ENCODE results near the gene NDUFB11.

Gene NDUFB11

GRCh38 chrX:47168495-47169073 lies 24.1 kb upstream of the NDUFB11 start:
- no peak overlapping the region for H3K9ac ChIP-seq
- H3K4me1 ChIP-seq = no peaks in the 10 kb centered on the region
- no peak overlapping the region for H3K4me2 ChIP-seq
- H3K36me3 ChIP-seq = peaks cover 65% of the 10 kb centered on the region
- H4K20me1 ChIP-seq = peaks cover 83% of the 10 kb centered on the region
- no peak overlapping the region for H3K27ac ChIP-seq
- TF ChIP-seq Cebpa-rat (IDR thresholded peaks at IDR 0.05) = no peak
- peaks cover 10% of the 10 kb centered on the region for H3K9me3 ChIP-seq
- no peak overlapping the region for H3K4me3 ChIP-seq
- peaks cover 27% of the 10 kb centered on the region; the same call in 1 of the 2 replicates for H3K27me3 ChIP-seq

GRCh38 chrX:47166126-47166525 lies 21.6 kb upstream of the NDUFB11 start:
- TF ChIP-seq Cebpa-rat (IDR thresholded peaks at IDR 0.05) = no peak
- H4K20me1 ChIP-seq = peaks cover 69% of the 10 kb centered on the region
- H3K27me3 ChIP-seq = peaks cover 12% of the 10 kb centered on the region; the same call in 1 of the 2 replicates
- peaks cover 59% of the 10 kb centered on the region for H3K36me3 ChIP-seq
- H3K9me3 ChIP-seq = peaks cover 15% of the 10 kb centered on the region
- H3K9ac ChIP-seq = no peak overlapping the region
- H3K27ac ChIP-seq = no peak overlapping the region
- H3K4me3 ChIP-seq = no peak overlapping the region
- no peak overlapping the region for H3K4me2 ChIP-seq
- no peaks in the 10 kb centered on the region for H3K4me1 ChIP-seq

GRCh38 chrX:47164420-47164819 lies 19.9 kb upstream of the NDUFB11 start:
- H3K9me3 ChIP-seq = peaks cover 15% of the 10 kb centered on the region
- no peak for TF ChIP-seq Cebpa-rat (IDR thresholded peaks at IDR 0.05)

GRCh38 chrX:47162927-47163583 lies 18.6 kb upstream of the NDUFB11 start:
- Histone ChIP-seq H4K20me1 (peaks cover 69% of the 10 kb centered on the region), H3K36me3 (peaks cover 49% of the 10 kb centered on the region), H3K27me3 (no peaks in the 10 kb centered on the region), H3K9ac (no peak overlapping the region), H3K4me2 (no peak overlapping the region), H3K4me1 (no peaks in the 10 kb centered on the region), H3K4me3 (no peak overlapping the region), H3K27ac (no peak overlapping the region), H3K9me3 (peaks cover 21% of the 10 kb centered on the region)
- TF ChIP-seq Cebpa-rat (IDR thresholded peaks at IDR 0.05) = no peak

More at GRCh38 chrX:47164420-47164819, 19.9 kb upstream of the NDUFB11 start:
- Histone ChIP-seq H3K27me3 (no peaks in the 10 kb centered on the region), H3K4me2 (no peak overlapping the region), H3K4me3 (no peak overlapping the region), H3K4me1 (no peaks in the 10 kb centered on the region), H3K9ac (no peak overlapping the region), H3K36me3 (peaks cover 49% of the 10 kb centered on the region), H4K20me1 (peaks cover 69% of the 10 kb centered on the region), H3K27ac (no peak overlapping the region)

- Histone ChIP-seq H3K4me2 (no peak overlapping the region), H3K27me3 (no peaks in the 10 kb centered on the region), H3K9ac (no peak overlapping the region), H3K9me3 (peaks cover 37% of the 10 kb centered on the region), H3K4me1 (no peaks in the 10 kb centered on the region), H3K4me3 (no peak overlapping the region), H3K27ac (no peak overlapping the region), H3K36me3 (peaks cover 71% of the 10 kb centered on the region), H4K20me1 (peaks cover 71% of the 10 kb centered on the region)
- TF ChIP-seq Cebpa-rat (IDR thresholded peaks at IDR 0.05) = no peak
These were observed 16.3 kb upstream of the NDUFB11 start for GRCh38 chrX:47160781-47161180.

- Histone ChIP-seq H4K20me1 (peaks cover 76% of the 10 kb centered on the region), H3K36me3 (peaks cover 79% of the 10 kb centered on the region), H3K4me1 (no peaks in the 10 kb centered on the region), H3K27ac (no peak overlapping the region), H3K4me3 (no peak overlapping the region), H3K4me2 (no peak overlapping the region), H3K27me3 (no peaks in the 10 kb centered on the region), H3K9me3 (peaks cover 31% of the 10 kb centered on the region), H3K9ac (no peak overlapping the region)
- TF ChIP-seq Cebpa-rat (IDR thresholded peaks at IDR 0.05) = no peak
These were observed 14.3 kb upstream of the NDUFB11 start for GRCh38 chrX:47158781-47159180.

GRCh38 chrX:47158131-47158530 lies 13.6 kb upstream of the NDUFB11 start:
- Histone ChIP-seq H3K27ac (no peak overlapping the region), H3K4me3 (no peak overlapping the region), H3K27me3 (no peaks in the 10 kb centered on the region), H3K4me1 (no peaks in the 10 kb centered on the region), H3K4me2 (no peak overlapping the region), H3K9ac (no peak overlapping the region), H4K20me1 (peaks cover 81% of the 10 kb centered on the region), H3K9me3 (peaks cover 31% of the 10 kb centered on the region), H3K36me3 (peaks cover 82% of the 10 kb centered on the region)
- no peak for TF ChIP-seq Cebpa-rat (IDR thresholded peaks at IDR 0.05)

GRCh38 chrX:47156611-47157520 lies 12.4 kb upstream of the NDUFB11 start:
- Histone ChIP-seq H3K36me3 (peaks cover 81% of the 10 kb centered on the region), H3K9me3 (peaks cover 31% of the 10 kb centered on the region), H3K4me3 (no peak overlapping the region), H3K27me3 (no peaks in the 10 kb centered on the region), H3K9ac (no peak overlapping the region), H4K20me1 (peaks cover 93% of the 10 kb centered on the region), H3K27ac (no peak overlapping the region), H3K4me1 (peaks cover 2% of the 10 kb centered on the region), H3K4me2 (no peak overlapping the region)
- no peak for TF ChIP-seq Cebpa-rat (IDR thresholded peaks at IDR 0.05)

GRCh38 chrX:47151435-47151834 lies 6.9 kb upstream of the NDUFB11 start:
- peaks cover 27% of the 10 kb centered on the region for H3K9me3 ChIP-seq
- H3K4me3 ChIP-seq = no peak overlapping the region
- 0 out of 2 replicates have a peak, but pooled peaks cover 4% of the 10 kb centered on the region for H3K27me3 ChIP-seq
- H3K9ac ChIP-seq = no peak overlapping the region
- TF ChIP-seq Cebpa-rat (IDR thresholded peaks at IDR 0.05) = no peak
- H3K36me3 ChIP-seq = peaks cover 74% of the 10 kb centered on the region
- H3K4me2 ChIP-seq = peak overlapping the region; percentile 17; the same call in 1 of the 2 replicates
- peaks cover 82% of the 10 kb centered on the region for H4K20me1 ChIP-seq
- no peak overlapping the region for H3K27ac ChIP-seq
- peaks cover 18% of the 10 kb centered on the region for H3K4me1 ChIP-seq

Data from BLaER1 (cell line).